Esophagus muscularis mucosa (tissue), 4 donors: Measurements from ENCODE around the gene MEI4. TPM values are rescaled to one million over a fixed set of nuclear protein-coding genes. Genes with fewer than 3 reads are reported as not detected.

Experiments
- DNase-seq: peaks from one replicate; pipeline ENCODE4 v3.0.0-alpha.2; 2017; ENCODE audit errors: extremely low spot score
- H3K27ac ChIP-seq, 4 donors: fragments of 200-600 bp; sonication (generic); replicated peaks in 1 of 4; 1 replicate in 3 of 4; 2 replicates in 1 of 4; pipeline ENCODE4 v1.5.1; 2016 to 2019; ENCODE audit warnings: mild to moderate bottlenecking in 1 of 4
- H3K27me3 ChIP-seq, 4 donors: fragments of 200-600 bp; sonication (generic); one replicate each; pipeline versions ENCODE4 v1.5.1 to v1.6.0; 2016 to 2019
- H3K36me3 ChIP-seq, 4 donors: fragments of 200-600 bp; sonication (generic); one replicate each; pipeline ENCODE4 v1.5.1; 2016 to 2019
- H3K4me1 ChIP-seq, 4 donors: fragments of 200-600 bp; sonication (generic); one replicate each; pipeline ENCODE4 v1.5.1; 2016 to 2019
- H3K4me3 ChIP-seq, 4 donors: fragments of 200-600 bp; sonication (generic); 1 replicate in 2 of 4; 2 replicates in 2 of 4; pipeline ENCODE4 v1.5.1; 2016 to 2019; ENCODE audit warnings: mild to moderate bottlenecking in 4 of 4, moderate library complexity in 1 of 4
- H3K9me3 ChIP-seq, 4 donors: fragments of 200-600 bp; sonication (generic); 1 replicate in 3 of 4; 2 replicates in 1 of 4; pipeline ENCODE4 v1.5.1; 2016 to 2019
- CTCF ChIP-seq, 3 experiments: fragments of 200-600 bp in 2 of 3; fragments of 450-650 bp in 1 of 3; sonication (generic) in 2 of 3; IDR thresholded peaks; one replicate each; pipeline ENCODE4 v1.5.1; 2017 to 2019; ENCODE audit warnings: antibody characterized with exemption in 3 of 3, mild to moderate bottlenecking in 2 of 3, moderate library complexity in 1 of 3
- EP300 ChIP-seq: sonication (generic); formaldehyde crosslinking; IDR thresholded peaks from one replicate; pipeline ENCODE4 v1.6.1; 2017; ENCODE audit warnings: antibody characterized with exemption
- POLR2A ChIP-seq: fragments of 450-650 bp; IDR thresholded peaks from one replicate; pipeline ENCODE4 v1.6.1; 2017; ENCODE audit warnings: antibody characterized with exemption, moderate library complexity, mild to moderate bottlenecking, low read depth
- POLR2AphosphoS5 ChIP-seq, 2 donors: sonication (generic); formaldehyde crosslinking; IDR thresholded peaks; one replicate each; pipeline ENCODE4 v1.6.1; 2017; ENCODE audit warnings: antibody characterized with exemption in 2 of 2
- WGBS: methylation state at CpG from one replicate; pipeline ENCODE4 v1.1.5; 2018; 5-methylcytosine and 5-hydroxymethylcytosine counted together
- intact Hi-C: fragments of 100-400 bp; cut with DNase I; formaldehyde crosslinking; loops from one replicate; pipeline ENCODE4 v1.15.1; 2023
- total RNA-seq, 4 donors: library from RNA; depleted of rRNA; stranded (reverse); fragments of >200 nt; gene quantifications; one replicate each; pipeline versions ENCODE4 v1.1.0 to v1.2.1, GENCODE V29; 2016

The MEI4 gene
- total RNA-seq, 4 donors from 2014 or later = 0.06 to 0.39 (median 0.17) TPM; not detected in 1

GRCh38 chr6:77619114-77619513 lies 33.7 kb upstream of the MEI4 start:
- no peak for TF ChIP-seq EP300
- no peak for TF ChIP-seq POLR2AphosphoS5 (IDR thresholded peaks at IDR 0.05)
- no peak for TF ChIP-seq CTCF (IDR thresholded peaks at IDR 0.05)
- TF ChIP-seq POLR2A = no peak
- Histone ChIP-seq H3K27me3 (no peaks in the 10 kb centered on the region), H3K4me3 (no peak overlapping the region), H3K36me3 (no peaks in the 10 kb centered on the region), H3K27ac (no peak overlapping the region), H3K9me3 (peaks cover 0 to 16% (median 9%) of the 10 kb centered on the region in 4 donors), H3K4me1 (no peaks in the 10 kb centered on the region)
- intact Hi-C loops = no loop called here
- no peak for DNase-seq
- WGBS = 54% methylated on average over 2 of the region's 2 CpGs

DNA sequence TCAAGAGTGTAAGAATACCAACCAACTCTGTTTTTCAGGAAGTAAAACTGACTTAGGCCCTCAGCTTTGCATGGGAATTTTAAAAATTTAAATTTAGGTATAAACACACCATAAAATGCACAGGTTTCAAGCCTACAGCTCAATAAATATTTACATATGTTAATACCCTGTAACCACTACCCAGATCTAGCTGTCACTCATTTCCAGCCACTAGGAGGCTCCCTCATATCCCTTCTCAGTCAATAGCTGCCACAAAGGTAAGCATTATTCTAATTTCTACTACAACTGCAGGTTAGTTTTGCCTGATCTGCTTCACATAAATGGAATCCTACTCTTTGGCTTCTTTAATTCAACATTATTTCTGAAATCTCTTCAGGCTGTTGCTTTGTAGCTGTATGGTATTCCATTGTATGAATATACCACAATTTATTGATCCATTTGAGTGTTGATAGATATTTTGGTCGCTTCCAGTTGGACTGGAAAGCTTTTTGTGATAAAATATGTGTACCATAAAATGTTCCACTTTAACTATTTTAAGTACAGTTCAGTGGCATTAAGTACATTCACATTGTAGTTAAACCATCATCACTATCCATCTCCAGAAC lies 32.5 kb upstream of the MEI4 start:
- no peak for TF ChIP-seq POLR2A
- TF ChIP-seq CTCF (IDR thresholded peaks at IDR 0.05) = peak in 1 of 3 experiments; percentile 29
- Histone ChIP-seq H3K36me3 (no peaks in the 10 kb centered on the region), H3K9me3 (peaks cover 0 to 16% (median 9%) of the 10 kb centered on the region in 4 donors), H3K4me3 (no peak overlapping the region), H3K27me3 (no peaks in the 10 kb centered on the region), H3K27ac (no peak overlapping the region), H3K4me1 (no peaks in the 10 kb centered on the region)
- DNase-seq = no peak
- intact Hi-C loops = no loop called here
- 81% methylated on average over 1 of the region's 1 CpG for WGBS

GRCh38 chr6:77624515-77624914 lies 28.3 kb upstream of the MEI4 start:
- intact Hi-C loops = no loop called here
- Histone ChIP-seq H3K27ac (no peak overlapping the region), H3K4me1 (no peaks in the 10 kb centered on the region), H3K36me3 (no peaks in the 10 kb centered on the region), H3K27me3 (no peaks in the 10 kb centered on the region), H3K4me3 (no peak overlapping the region), H3K9me3 (no peaks in the 10 kb centered on the region)
- no peak for DNase-seq
- no peak for TF ChIP-seq CTCF (IDR thresholded peaks at IDR 0.05)
- TF ChIP-seq POLR2AphosphoS5 (IDR thresholded peaks at IDR 0.05) = no peak
- TF ChIP-seq EP300 = no peak
- TF ChIP-seq POLR2A = no peak
- 81% methylated on average over 5 of the region's 5 CpGs for WGBS

DNA sequence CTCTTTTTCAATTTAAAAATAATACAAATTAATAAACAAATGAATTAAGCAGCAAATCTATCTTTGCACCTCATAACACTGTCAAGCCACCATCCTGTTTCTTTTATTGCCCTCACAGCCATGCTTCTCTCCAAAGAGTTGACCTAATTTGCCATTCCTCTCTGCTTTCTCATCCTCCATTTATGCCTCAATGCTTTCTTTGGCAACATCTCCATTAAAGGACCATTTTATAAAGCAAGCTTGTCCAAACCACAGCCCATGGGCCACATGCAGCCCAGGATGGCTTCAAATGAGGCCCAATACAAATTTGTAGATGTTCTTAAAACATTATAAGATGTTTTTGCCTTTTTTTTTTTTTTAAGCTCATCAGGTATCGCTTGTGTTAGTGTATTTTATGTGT lies 26.4 kb upstream of the MEI4 start:
- WGBS = 95% methylated on average over 1 of the region's 1 CpG
- TF ChIP-seq CTCF (IDR thresholded peaks at IDR 0.05) (no peak), POLR2A (no peak), POLR2AphosphoS5 (IDR thresholded peaks at IDR 0.05) (no peak), EP300 (no peak)
- Histone ChIP-seq H3K27ac (no peak overlapping the region), H3K27me3 (no peaks in the 10 kb centered on the region), H3K36me3 (no peaks in the 10 kb centered on the region), H3K4me3 (no peak overlapping the region), H3K4me1 (no peaks in the 10 kb centered on the region), H3K9me3 (no peaks in the 10 kb centered on the region)
- DNase-seq = no peak
- intact Hi-C loops = no loop called here

- no peaks in the 10 kb centered on the region for H3K27me3 ChIP-seq
- 81% methylated on average over 2 of the region's 2 CpGs for WGBS
- no peak overlapping the region for H3K27ac ChIP-seq
- no peak overlapping the region for H3K4me3 ChIP-seq
- no peaks in the 10 kb centered on the region for H3K4me1 ChIP-seq
- no peaks in the 10 kb centered on the region for H3K9me3 ChIP-seq
- TF ChIP-seq EP300 = no peak
- TF ChIP-seq CTCF (IDR thresholded peaks at IDR 0.05) = no peak
- no peak for TF ChIP-seq POLR2A
- no peak for TF ChIP-seq POLR2AphosphoS5 (IDR thresholded peaks at IDR 0.05)
- intact Hi-C loops = no loop called here
- no peak for DNase-seq
- no peaks in the 10 kb centered on the region for H3K36me3 ChIP-seq
These were observed 22.8 kb upstream of the MEI4 start for GRCh38 chr6:77630014-77630413.
